Measurements from ENCODE around the gene PFKFB4. TPM values are rescaled to one million over a fixed set of nuclear protein-coding genes. Genes with fewer than 3 reads are reported as not detected.

PFKFB4 gene
- total RNA-seq, 2 donors from 2014 or later: 12.6 to 19.0 TPM

DNA sequence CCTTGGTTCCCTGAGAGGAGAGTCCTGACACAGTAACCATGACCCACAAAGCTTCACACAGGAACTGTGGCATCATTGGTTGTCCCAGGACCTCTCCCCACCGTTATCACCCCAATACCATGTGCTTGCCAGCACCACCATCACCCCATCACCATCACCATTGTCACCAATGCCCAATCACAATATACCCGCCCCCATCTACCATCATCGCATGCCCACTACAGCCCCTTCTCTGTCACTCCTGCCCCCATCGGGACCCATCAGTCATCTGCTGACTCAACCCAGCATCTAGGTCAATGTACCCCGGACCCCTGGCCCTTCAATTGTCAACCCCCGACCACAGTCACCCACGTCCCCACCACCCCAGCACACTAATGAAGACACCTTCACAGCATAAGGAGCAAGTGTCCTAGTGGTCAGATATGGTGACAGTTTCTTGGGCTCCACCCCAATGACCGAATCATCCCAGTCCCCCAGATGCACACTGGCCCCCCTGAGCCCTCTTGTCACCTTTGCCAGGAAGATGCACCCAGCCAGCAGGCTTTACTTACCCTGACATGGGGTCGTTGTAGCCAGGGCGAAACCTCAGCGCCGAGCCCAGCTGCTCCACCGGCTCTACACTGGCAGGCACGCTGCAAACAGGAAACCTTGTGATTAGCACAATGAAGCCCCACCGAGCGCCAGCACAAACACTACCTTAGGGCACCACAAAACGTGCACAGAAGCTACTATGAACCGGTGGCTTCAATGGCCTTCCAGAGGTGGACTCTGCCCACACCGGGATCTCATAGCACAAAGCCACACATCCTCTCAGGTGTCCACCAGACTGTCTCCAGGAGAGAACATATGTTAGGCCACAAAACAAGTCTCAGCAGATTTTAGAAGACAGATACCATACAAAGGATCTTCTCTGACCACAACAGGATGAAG, 77.7 kb downstream of the PFKFB4 start:
- no peaks in the 10 kb centered on the region for H3K9me3 Mint-ChIP-seq
- no peak overlapping the region for H3K4me3 Mint-ChIP-seq
- TF ChIP-seq, protein P1, sequence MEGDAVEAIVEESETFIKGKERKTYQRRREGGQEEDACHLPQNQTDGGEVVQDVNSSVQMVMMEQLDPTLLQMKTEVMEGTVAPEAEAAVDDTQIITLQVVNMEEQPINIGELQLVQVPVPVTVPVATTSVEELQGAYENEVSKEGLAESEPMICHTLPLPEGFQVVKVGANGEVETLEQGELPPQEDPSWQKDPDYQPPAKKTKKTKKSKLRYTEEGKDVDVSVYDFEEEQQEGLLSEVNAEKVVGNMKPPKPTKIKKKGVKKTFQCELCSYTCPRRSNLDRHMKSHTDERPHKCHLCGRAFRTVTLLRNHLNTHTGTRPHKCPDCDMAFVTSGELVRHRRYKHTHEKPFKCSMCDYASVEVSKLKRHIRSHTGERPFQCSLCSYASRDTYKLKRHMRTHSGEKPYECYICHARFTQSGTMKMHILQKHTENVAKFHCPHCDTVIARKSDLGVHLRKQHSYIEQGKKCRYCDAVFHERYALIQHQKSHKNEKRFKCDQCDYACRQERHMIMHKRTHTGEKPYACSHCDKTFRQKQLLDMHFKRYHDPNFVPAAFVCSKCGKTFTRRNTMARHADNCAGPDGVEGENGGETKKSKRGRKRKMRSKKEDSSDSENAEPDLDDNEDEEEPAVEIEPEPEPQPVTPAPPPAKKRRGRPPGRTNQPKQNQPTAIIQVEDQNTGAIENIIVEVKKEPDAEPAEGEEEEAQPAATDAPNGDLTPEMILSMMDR (conservative IDR thresholded peaks at IDR 0.05): no peak
- 87 to 90% methylated on average over 6 to 19 of the region's 19 CpGs for WGBS, 2 experiments (ENCODE audit: insufficient coverage in 1 of 2, insufficient read length in 1 of 2)
- Histone ChIP-seq H3K27me3 (ENCODE audit: control insufficient read depth, insufficient read depth, low read length, poor library complexity, severe bottlenecking) (no peaks in the 10 kb centered on the region), H3K4me3 (ENCODE audit: low read length) (no peak overlapping the region), H3K27ac (ENCODE audit: low read depth, low read length) (no peak overlapping the region), H3K36me3 (ENCODE audit: control insufficient read depth, insufficient read depth, low read length) (peaks cover 4% of the 10 kb centered on the region), H3K4me1 (ENCODE audit: control insufficient read depth, insufficient read depth, low read length) (peaks cover 5% of the 10 kb centered on the region), H3K9me3 (ENCODE audit: control insufficient read depth, low read length) (no peaks in the 10 kb centered on the region), H3K9ac (ENCODE audit: extremely low read depth, low read length, poor library complexity, severe bottlenecking) (no peak overlapping the region)
- peak overlapping the region; percentile 78 for H3K27ac Mint-ChIP-seq
- H3K27me3 Mint-ChIP-seq (ENCODE audit: insufficient read depth): no peaks in the 10 kb centered on the region
- DNase-seq: peak; percentile 41
- H3K36me3 Mint-ChIP-seq (ENCODE audit: low read depth): peaks cover 18% of the 10 kb centered on the region
- peaks cover 15% of the 10 kb centered on the region for H3K4me1 Mint-ChIP-seq

DNA sequence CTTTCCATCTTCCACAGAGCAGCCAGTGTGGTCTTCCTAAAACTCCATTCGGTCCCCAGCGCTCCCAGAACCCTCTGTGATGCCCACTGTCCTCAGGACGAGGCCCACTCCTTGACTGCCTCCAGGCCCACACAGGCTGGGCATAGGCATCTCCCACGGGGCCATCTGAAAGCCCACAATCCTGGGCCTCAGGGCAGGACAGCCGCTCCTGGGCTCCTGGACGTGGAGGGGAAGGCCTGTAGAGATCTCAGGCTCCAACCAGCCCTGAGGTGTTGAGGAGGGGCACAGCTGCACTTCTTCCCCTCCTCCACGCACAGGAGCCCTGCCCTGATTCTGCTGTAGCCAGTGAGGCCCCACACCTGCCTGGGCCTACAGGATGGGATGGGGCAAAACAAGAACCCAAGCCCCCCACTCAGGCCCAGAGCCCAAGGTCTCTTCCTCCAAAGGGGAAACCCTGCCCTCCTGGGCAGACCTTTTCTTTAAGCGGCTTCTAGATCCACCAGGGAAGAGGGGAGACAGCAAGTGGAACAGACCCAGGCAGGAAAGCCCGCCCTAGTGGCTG, 78.6 kb downstream of the PFKFB4 start:
- H3K4me3 Mint-ChIP-seq: no peak overlapping the region
- H3K27ac ChIP-seq (ENCODE audit: low read depth, low read length): no peak overlapping the region
- TF ChIP-seq, protein P1 (conservative IDR thresholded peaks at IDR 0.05): no peak
- peaks cover 17% of the 10 kb centered on the region for H3K36me3 Mint-ChIP-seq (ENCODE audit: low read depth)
- H3K9me3 Mint-ChIP-seq: no peaks in the 10 kb centered on the region
- no peak overlapping the region for H3K4me3 ChIP-seq (ENCODE audit: low read length)
- H3K27ac Mint-ChIP-seq: no peak overlapping the region
- H3K9me3 ChIP-seq (ENCODE audit: control insufficient read depth, low read length): no peaks in the 10 kb centered on the region
- H3K27me3 Mint-ChIP-seq (ENCODE audit: insufficient read depth): no peaks in the 10 kb centered on the region
- peaks cover 21% of the 10 kb centered on the region for H3K4me1 Mint-ChIP-seq
- WGBS, 2 experiments (ENCODE audit: insufficient coverage in 1 of 2, insufficient read length in 1 of 2): 83 to 94% methylated on average over 3 to 9 of the region's 9 CpGs
- no peaks in the 10 kb centered on the region for H3K27me3 ChIP-seq (ENCODE audit: control insufficient read depth, insufficient read depth, low read length, poor library complexity, severe bottlenecking)
- peaks cover 10% of the 10 kb centered on the region for H3K4me1 ChIP-seq (ENCODE audit: control insufficient read depth, insufficient read depth, low read length)
- H3K9ac ChIP-seq (ENCODE audit: extremely low read depth, low read length, poor library complexity, severe bottlenecking): no peak overlapping the region
- H3K36me3 ChIP-seq (ENCODE audit: control insufficient read depth, insufficient read depth, low read length): peaks cover 4% of the 10 kb centered on the region
- peak; percentile 44 for DNase-seq

DNA sequence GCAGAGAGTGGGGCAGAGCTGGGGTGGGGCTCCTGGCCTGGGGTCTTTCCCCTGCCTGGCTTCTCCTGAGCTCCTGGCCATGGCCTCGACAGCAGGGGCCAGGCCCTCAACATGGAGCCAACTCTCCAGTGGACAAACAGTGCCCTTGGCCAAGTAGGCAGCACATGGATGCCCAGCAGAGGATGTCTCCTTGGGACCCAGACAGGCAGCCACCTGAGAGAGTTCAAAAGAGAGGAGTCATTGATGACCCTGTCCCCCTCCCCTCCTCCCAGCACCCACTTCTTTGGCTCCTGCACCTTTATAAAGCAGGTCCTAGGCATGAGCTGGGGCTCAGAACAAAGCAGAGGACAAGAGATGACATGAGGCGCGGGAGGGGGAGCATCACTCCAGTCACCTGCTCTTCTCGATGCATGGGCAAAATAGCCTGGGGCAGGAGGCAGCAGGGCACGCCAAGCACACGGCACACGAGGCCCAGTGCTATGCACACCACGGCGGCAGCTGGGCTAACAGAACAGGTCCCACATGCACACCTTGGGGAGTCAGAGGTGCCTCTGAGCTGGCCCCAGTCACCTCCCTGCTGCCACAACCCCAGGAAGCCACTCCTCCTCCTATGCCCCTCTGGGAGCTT, 80.1 kb downstream of the PFKFB4 start:
- peaks cover 15% of the 10 kb centered on the region for H3K36me3 Mint-ChIP-seq (ENCODE audit: low read depth)
- no peak overlapping the region for H3K4me3 Mint-ChIP-seq
- no peak overlapping the region for H3K9ac ChIP-seq (ENCODE audit: extremely low read depth, low read length, poor library complexity, severe bottlenecking)
- H3K4me3 ChIP-seq (ENCODE audit: low read length): no peak overlapping the region
- TF ChIP-seq, protein P1 (conservative IDR thresholded peaks at IDR 0.05): no peak
- H3K4me1 ChIP-seq (ENCODE audit: control insufficient read depth, insufficient read depth, low read length): peaks cover 10% of the 10 kb centered on the region
- H3K9me3 ChIP-seq (ENCODE audit: control insufficient read depth, low read length): no peaks in the 10 kb centered on the region
- H3K4me1 Mint-ChIP-seq: peaks cover 21% of the 10 kb centered on the region
- H3K27me3 Mint-ChIP-seq (ENCODE audit: insufficient read depth): no peaks in the 10 kb centered on the region
- H3K9me3 Mint-ChIP-seq: no peaks in the 10 kb centered on the region
- H3K27ac ChIP-seq (ENCODE audit: low read depth, low read length): no peak overlapping the region
- H3K36me3 ChIP-seq (ENCODE audit: control insufficient read depth, insufficient read depth, low read length): peaks cover 4% of the 10 kb centered on the region
- WGBS, 2 experiments (ENCODE audit: insufficient coverage in 1 of 2, insufficient read length in 1 of 2): 93 to 95% methylated on average over 9 of the region's 9 CpGs
- no peak overlapping the region for H3K27ac Mint-ChIP-seq
- no peaks in the 10 kb centered on the region for H3K27me3 ChIP-seq (ENCODE audit: control insufficient read depth, insufficient read depth, low read length, poor library complexity, severe bottlenecking)
- peak; percentile 39 for DNase-seq

Data from endodermal cell (in vitro differentiated cells).